K562 (cell line): Measurements from ENCODE around the gene LY6G6D. TPM values are rescaled to one million over a fixed set of nuclear protein-coding genes. Genes with fewer than 3 reads are reported as not detected.

Experiments
- POLR2G ChIP-seq: fragments of 200-400 bp; formaldehyde crosslinking; IDR thresholded peaks from 2 replicates; pipeline ENCODE4 v1.6.1; 2017; ENCODE audit warnings: low read depth, mild to moderate bottlenecking, antibody characterized with exemption, low read length, moderate library complexity
- RBFOX2 ChIP-seq: fragments of 200-400 bp; formaldehyde crosslinking; IDR thresholded peaks from 2 replicates; pipeline ENCODE4 v1.6.1; 2017; ENCODE audit warnings: low read depth, mild to moderate bottlenecking, low read length, moderate library complexity
- STAG1 ChIP-seq: sonication (generic); formaldehyde crosslinking; IDR thresholded peaks from 2 replicates; pipeline ENCODE4 v1.5.0; 2020; ENCODE audit warnings: missing genetic modification reagents, borderline replicate concordance
- polyA plus RNA-seq, 8 experiments: library from polyadenylated mRNA; depleted of rRNA in 4 of 8; stranded (reverse) in 5 of 8; unstranded in 3 of 8; fragments of >200 nt; fragmentation: Nextera tagmentation in 2 of 8; fragmentation: Illumina TruSeq in 1 of 8; extraction: Ambion mirVana in 2 of 8; extraction: Trizol in 1 of 8; gene quantifications; 2 replicates each; pipeline versions ENCODE4 v1.2.1 to v1.2.3, GENCODE V29; 2011 to 2014; ENCODE audit warnings: inconsistent platforms in 1 of 8, missing spikeins in 1 of 8
- total RNA-seq, 7 experiments: library from RNA; depleted of rRNA in 6 of 7; stranded (reverse); fragments of >200 nt in 6 of 7; fragmentation: Illumina TruSeq in 2 of 7; extraction: Trizol in 2 of 7; gene quantifications; 2 replicates each; pipeline versions ENCODE4 v1.2.1 to v1.2.3, GENCODE V29; 2011 to 2021; ENCODE audit warnings: low replicate concordance in 1 of 7
- TF ChIP-seq, protein P1 (sequence below): fragments of 250-450 bp; sonication (Bioruptor Pico); IDR thresholded peaks from 2 replicates; pipeline ENCODE4 v1.9.0; 2021; ENCODE audit warnings: mild to moderate bottlenecking, inconsistent platforms
- TF ChIP-seq, protein P2 (sequence below), 3 experiments: IDR thresholded peaks in 2 of 3; conservative IDR thresholded peaks in 1 of 3; 2 replicates each; pipeline ENCODE4 v1.5.1; 2011 to 2012; ENCODE audit warnings: low read length in 3 of 3, mild to moderate bottlenecking in 3 of 3, control low read depth in 2 of 3, improper control_type of control experiment in 1 of 3, inconsistent platforms in 1 of 3, low read depth in 1 of 3, mixed read lengths in 1 of 3, moderate library complexity in 1 of 3; ENCODE audit not compliant: insufficient read depth in 2 of 3

LY6G6D gene
- total and polyA plus RNA-seq, 9 of the 15 experiments (the other 6 are each of a cell fraction or from before 2014, with no cell fraction given), result 0.30 to 0.38 TPM; not detected in 7

DNA sequence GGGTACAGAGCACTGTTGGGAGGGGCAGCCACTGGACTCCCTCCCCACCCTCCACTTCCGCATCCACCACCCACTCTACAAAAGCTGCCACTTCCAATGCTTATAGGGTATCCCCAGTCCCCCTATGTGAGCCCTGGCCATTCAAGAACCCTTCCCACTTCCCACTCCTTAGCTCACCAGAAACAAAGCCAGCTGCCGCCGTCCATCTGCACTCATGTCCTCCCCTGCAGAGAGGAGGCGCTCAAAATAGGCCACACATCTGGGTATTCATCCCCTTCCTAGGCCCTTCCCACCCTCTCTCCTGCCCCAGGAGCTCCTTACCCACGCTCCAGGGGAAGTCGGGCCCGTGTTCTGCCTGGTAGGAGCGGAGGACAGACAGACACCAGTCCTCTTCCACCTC lies 27.8 kb upstream of the LY6G6D start (continued):
- TF ChIP-seq, protein P1, sequence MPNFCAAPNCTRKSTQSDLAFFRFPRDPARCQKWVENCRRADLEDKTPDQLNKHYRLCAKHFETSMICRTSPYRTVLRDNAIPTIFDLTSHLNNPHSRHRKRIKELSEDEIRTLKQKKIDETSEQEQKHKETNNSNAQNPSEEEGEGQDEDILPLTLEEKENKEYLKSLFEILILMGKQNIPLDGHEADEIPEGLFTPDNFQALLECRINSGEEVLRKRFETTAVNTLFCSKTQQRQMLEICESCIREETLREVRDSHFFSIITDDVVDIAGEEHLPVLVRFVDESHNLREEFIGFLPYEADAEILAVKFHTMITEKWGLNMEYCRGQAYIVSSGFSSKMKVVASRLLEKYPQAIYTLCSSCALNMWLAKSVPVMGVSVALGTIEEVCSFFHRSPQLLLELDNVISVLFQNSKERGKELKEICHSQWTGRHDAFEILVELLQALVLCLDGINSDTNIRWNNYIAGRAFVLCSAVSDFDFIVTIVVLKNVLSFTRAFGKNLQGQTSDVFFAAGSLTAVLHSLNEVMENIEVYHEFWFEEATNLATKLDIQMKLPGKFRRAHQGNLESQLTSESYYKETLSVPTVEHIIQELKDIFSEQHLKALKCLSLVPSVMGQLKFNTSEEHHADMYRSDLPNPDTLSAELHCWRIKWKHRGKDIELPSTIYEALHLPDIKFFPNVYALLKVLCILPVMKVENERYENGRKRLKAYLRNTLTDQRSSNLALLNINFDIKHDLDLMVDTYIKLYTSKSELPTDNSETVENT (CRISPR knock-in tag), result 0 out of 2 replicates have a peak, but pooled peaks have one; percentile 27
- TF ChIP-seq STAG1 (CRISPR knock-in tag) (0 out of 2 replicates have a peak, but pooled peaks have one; percentile 12), POLR2G (0 out of 2 replicates have a peak, but pooled peaks have one; percentile 39), RBFOX2 (peak; percentile 34; the same call in 1 of the 2 replicates)
- TF ChIP-seq, protein P2, sequence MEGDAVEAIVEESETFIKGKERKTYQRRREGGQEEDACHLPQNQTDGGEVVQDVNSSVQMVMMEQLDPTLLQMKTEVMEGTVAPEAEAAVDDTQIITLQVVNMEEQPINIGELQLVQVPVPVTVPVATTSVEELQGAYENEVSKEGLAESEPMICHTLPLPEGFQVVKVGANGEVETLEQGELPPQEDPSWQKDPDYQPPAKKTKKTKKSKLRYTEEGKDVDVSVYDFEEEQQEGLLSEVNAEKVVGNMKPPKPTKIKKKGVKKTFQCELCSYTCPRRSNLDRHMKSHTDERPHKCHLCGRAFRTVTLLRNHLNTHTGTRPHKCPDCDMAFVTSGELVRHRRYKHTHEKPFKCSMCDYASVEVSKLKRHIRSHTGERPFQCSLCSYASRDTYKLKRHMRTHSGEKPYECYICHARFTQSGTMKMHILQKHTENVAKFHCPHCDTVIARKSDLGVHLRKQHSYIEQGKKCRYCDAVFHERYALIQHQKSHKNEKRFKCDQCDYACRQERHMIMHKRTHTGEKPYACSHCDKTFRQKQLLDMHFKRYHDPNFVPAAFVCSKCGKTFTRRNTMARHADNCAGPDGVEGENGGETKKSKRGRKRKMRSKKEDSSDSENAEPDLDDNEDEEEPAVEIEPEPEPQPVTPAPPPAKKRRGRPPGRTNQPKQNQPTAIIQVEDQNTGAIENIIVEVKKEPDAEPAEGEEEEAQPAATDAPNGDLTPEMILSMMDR (IDR thresholded peaks at IDR 0.05 in 2 of 3, conservative IDR thresholded peaks at IDR 0.05 in 1 of 3; ENCODE audit: insufficient read depth in 2 of 3, low read depth in 1 of 3, low read length in 3 of 3), result peak in 2 of 3 experiments; percentile 20 to 23; a peak in 2 of 6 replicates
